ENCODE results near the gene FOXA3. TPM values are rescaled to one million over a fixed set of nuclear protein-coding genes. Genes with fewer than 3 reads are reported as not detected.

FOXA3 gene
- total and polyA plus RNA-seq, 10 of the 15 experiments (the other 5 are each of a cell fraction or from before 2014, with no cell fraction given): 0.04 to 0.83 (median 0.11) TPM; not detected in 5

GRCh38 chr19:45882652-45883585 is 18.8 kb downstream of the FOXA3 start (continued):
- TF ChIP-seq POU2F2 (IDR thresholded peaks at IDR 0.05; ENCODE audit: borderline replicate concordance, low read depth, low read length) (peak; percentile 75; the same call in 1 of the 3 replicates), WRNIP1 (IDR thresholded peaks at IDR 0.05; ENCODE audit: borderline replicate concordance, low read depth, low read length) (no peak), MTA3 (IDR thresholded peaks at IDR 0.05; ENCODE audit: borderline replicate concordance, low read length) (no peak), SREBF1 (IDR thresholded peaks at IDR 0.05; ENCODE audit: low read length) (0 out of 2 replicates have a peak, but pooled peaks have one; percentile 14), E2F8 (IDR thresholded peaks at IDR 0.05; ENCODE audit: low read depth, partially characterized antibody) (no peak), CBX3 (IDR thresholded peaks at IDR 0.05; ENCODE audit: borderline replicate concordance, low read depth) (no peak), ESRRA (IDR thresholded peaks at IDR 0.05; ENCODE audit: low read length) (peak; percentile 88), ATF3 (IDR thresholded peaks at IDR 0.05; ENCODE audit: borderline replicate concordance, extremely low read depth, low read depth, low read length) (peak; percentile 64; the same call in 1 of the 2 replicates), MAX (IDR thresholded peaks at IDR 0.05; ENCODE audit: low read depth, low read length) (no peak; the same call in 1 of the 2 replicates), BMI1 (IDR thresholded peaks at IDR 0.05; ENCODE audit: borderline replicate concordance) (no peak), E4F1 (IDR thresholded peaks at IDR 0.05; ENCODE audit: borderline replicate concordance, partially characterized antibody) (peak; percentile 47), MXI1 (IDR thresholded peaks at IDR 0.05; ENCODE audit: low read depth, low read length) (peak; percentile 31), HSF1 (IDR thresholded peaks at IDR 0.05; ENCODE audit: low read depth, low read length) (no peak), REST (IDR thresholded peaks at IDR 0.05; ENCODE audit: low read depth, low read length) (0 out of 2 replicates have a peak, but pooled peaks have one; percentile 21), PML (IDR thresholded peaks at IDR 0.05; ENCODE audit: low read length) (no peak), NR2C1 (IDR thresholded peaks at IDR 0.05) (0 out of 2 replicates have a peak, but pooled peaks have one; percentile 46), KAT2A (conservative IDR thresholded peaks at IDR 0.05; ENCODE audit: control insufficient read depth, low read depth, low read length) (no peak)

Measured in GM12878 (cell line).